LNCaP clone FGC (cell line): Measurements from ENCODE around the gene GCH1.

Experiments
- DNase-seq: peaks from one replicate; pipeline ENCODE4 v3.0.0-alpha.2; 2011; ENCODE audit warnings: low read depth
- H3K4me3 ChIP-seq: 2 replicates; pipeline ENCODE4 v1.5.1; 2011; ENCODE audit warnings: mild to moderate bottlenecking, low read depth, low read length, control low read depth
- TF ChIP-seq, protein P1 (sequence below): IDR thresholded peaks from 2 replicates; pipeline ENCODE4 v1.5.1; 2012; ENCODE audit warnings: mild to moderate bottlenecking; ENCODE audit not compliant: control insufficient read depth, insufficient read depth; ENCODE audit errors: extremely low read depth

Gene GCH1

GRCh38 chr14:54837508-54838149 lies 65.0 kb downstream of the GCH1 start:
- TF ChIP-seq, protein P1, sequence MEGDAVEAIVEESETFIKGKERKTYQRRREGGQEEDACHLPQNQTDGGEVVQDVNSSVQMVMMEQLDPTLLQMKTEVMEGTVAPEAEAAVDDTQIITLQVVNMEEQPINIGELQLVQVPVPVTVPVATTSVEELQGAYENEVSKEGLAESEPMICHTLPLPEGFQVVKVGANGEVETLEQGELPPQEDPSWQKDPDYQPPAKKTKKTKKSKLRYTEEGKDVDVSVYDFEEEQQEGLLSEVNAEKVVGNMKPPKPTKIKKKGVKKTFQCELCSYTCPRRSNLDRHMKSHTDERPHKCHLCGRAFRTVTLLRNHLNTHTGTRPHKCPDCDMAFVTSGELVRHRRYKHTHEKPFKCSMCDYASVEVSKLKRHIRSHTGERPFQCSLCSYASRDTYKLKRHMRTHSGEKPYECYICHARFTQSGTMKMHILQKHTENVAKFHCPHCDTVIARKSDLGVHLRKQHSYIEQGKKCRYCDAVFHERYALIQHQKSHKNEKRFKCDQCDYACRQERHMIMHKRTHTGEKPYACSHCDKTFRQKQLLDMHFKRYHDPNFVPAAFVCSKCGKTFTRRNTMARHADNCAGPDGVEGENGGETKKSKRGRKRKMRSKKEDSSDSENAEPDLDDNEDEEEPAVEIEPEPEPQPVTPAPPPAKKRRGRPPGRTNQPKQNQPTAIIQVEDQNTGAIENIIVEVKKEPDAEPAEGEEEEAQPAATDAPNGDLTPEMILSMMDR: no peak
- no peak for DNase-seq
- no peak overlapping the region for H3K4me3 ChIP-seq

GRCh38 chr14:54836231-54836630 lies 66.4 kb downstream of the GCH1 start:
- TF ChIP-seq, protein P1: no peak
- no peak overlapping the region for H3K4me3 ChIP-seq
- no peak for DNase-seq

GRCh38 chr14:54834727-54835126 lies 67.9 kb downstream of the GCH1 start:
- DNase-seq: no peak
- H3K4me3 ChIP-seq: no peak overlapping the region
- TF ChIP-seq, protein P1: no peak

DNA sequence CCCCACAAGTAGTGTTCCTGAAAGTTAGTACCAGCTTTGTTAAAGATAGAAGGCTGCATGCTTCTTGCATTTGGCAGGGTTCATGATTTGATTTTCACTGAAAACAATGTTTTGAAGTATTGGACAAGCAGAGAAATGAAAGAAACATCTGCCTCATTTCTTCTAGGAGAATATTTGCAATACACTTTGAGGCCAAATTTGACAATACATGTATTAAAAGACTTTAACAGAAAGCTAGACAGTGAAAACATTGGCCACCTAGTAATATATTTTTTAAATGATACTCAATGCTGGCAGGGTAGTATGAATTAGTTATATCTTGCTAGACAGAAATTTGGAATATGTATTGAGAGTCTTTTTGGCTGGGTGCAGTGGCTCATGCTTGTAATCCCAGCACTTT lies 68.5 kb downstream of the GCH1 start:
- DNase-seq: no peak
- TF ChIP-seq, protein P1: no peak
- no peak overlapping the region for H3K4me3 ChIP-seq

GRCh38 chr14:54830650-54831049 lies 72.0 kb downstream of the GCH1 start:
- TF ChIP-seq, protein P1: no peak
- DNase-seq: no peak
- no peak overlapping the region for H3K4me3 ChIP-seq

GRCh38 chr14:54829486-54830224 lies 73.0 kb downstream of the GCH1 start:
- no peak for DNase-seq
- no peak overlapping the region for H3K4me3 ChIP-seq
- TF ChIP-seq, protein P1: no peak
